Chondrocyte (in vitro differentiated cells): ENCODE data around the gene PPP1R27. TPM values are rescaled to one million over a fixed set of nuclear protein-coding genes. Genes with fewer than 3 reads are reported as not detected.

Source experiments
- DNase-seq: peaks from one replicate; pipeline ENCODE4 v3.0.0; 2021; ENCODE audit warnings: mixed read lengths, low spot score
- H3K27ac Mint-ChIP-seq: one replicate; pipeline ENCODE4 v1.8.0; 2021; ENCODE audit warnings: mild to moderate bottlenecking, moderate library complexity, mixed read lengths; ENCODE audit not compliant: unreplicated experiment
- H3K27me3 Mint-ChIP-seq: 2 replicates; pipeline ENCODE4 v1.8.0; 2021; ENCODE audit warnings: low read depth, mixed read lengths
- H3K36me3 Mint-ChIP-seq: 2 replicates; pipeline ENCODE4 v1.8.0; 2021; ENCODE audit warnings: low read depth, mixed read lengths
- H3K4me1 Mint-ChIP-seq: 2 replicates; pipeline ENCODE4 v1.8.0; 2021; ENCODE audit warnings: low read depth, mild to moderate bottlenecking, mixed read lengths
- H3K4me3 Mint-ChIP-seq: one replicate; pipeline ENCODE4 v1.8.0; 2021; ENCODE audit warnings: mild to moderate bottlenecking, moderate library complexity, mixed read lengths; ENCODE audit not compliant: unreplicated experiment
- H3K9me3 Mint-ChIP-seq: 2 replicates; pipeline ENCODE4 v1.8.0; 2021; ENCODE audit warnings: low read depth, mixed read lengths
- total RNA-seq: library from RNA; stranded (reverse); gene quantifications from 3 replicates; pipeline ENCODE4 v1.2.1, GENCODE V29; 2021
- TF ChIP-seq, protein P1 (sequence below): fragments of 200-600 bp; sonication (generic); IDR thresholded peaks from 2 replicates; pipeline ENCODE4 v1.5.0; 2021; ENCODE audit warnings: antibody characterized with exemption, mild to moderate bottlenecking, moderate library complexity

The PPP1R27 gene
- total RNA-seq, 1 donor from 2014 or later: not detected

DNA sequence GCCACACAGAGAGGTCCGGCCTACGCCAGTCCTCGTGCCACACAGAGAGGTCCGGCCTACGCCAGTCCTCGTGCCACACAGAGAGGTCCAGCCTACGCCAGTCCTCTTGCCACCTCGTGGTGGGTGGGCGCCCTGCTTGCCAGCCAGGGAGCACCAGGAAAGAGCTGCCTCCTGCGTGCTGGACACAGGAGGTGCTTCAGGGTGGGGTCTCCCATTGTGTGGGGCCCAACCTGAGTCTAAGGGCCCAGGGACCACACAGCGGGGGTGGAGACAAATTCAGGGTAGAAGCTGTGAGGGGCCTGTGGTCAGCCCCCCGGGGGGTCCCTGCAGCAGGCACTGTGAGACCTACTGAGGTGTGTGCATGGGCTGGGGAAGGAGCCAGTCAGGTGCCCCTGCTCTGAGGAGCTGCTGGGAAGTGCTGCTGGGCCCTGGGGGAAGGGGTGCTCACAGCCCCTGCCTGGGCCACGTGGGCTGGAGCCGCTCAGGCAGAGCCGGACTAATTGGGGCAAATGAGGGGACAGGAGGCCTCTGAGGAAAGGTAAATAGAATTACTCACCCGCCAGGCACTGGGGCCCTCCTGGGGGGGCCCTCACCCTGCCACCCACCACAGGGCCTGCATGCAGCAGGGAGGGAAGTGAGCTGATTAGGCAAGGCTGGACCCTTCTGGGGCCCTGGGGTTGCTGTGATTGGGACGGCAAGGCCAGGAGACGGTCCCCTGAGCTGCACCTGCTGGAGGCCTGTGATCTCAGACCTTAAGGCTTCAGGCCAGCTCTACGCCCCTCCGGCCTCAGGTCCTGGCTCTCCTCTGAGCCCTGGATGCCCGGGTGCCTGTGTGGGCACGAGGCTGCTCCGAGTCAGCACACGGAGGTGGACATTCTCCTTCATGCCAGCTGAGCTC, 19.9 kb downstream of the PPP1R27 start:
- TF ChIP-seq, protein P1, sequence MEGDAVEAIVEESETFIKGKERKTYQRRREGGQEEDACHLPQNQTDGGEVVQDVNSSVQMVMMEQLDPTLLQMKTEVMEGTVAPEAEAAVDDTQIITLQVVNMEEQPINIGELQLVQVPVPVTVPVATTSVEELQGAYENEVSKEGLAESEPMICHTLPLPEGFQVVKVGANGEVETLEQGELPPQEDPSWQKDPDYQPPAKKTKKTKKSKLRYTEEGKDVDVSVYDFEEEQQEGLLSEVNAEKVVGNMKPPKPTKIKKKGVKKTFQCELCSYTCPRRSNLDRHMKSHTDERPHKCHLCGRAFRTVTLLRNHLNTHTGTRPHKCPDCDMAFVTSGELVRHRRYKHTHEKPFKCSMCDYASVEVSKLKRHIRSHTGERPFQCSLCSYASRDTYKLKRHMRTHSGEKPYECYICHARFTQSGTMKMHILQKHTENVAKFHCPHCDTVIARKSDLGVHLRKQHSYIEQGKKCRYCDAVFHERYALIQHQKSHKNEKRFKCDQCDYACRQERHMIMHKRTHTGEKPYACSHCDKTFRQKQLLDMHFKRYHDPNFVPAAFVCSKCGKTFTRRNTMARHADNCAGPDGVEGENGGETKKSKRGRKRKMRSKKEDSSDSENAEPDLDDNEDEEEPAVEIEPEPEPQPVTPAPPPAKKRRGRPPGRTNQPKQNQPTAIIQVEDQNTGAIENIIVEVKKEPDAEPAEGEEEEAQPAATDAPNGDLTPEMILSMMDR: no peak
- Mint-ChIP-seq H3K27ac (no peak overlapping the region), H3K4me1 (no peaks in the 10 kb centered on the region), H3K4me3 (no peak overlapping the region), H3K9me3 (no peaks in the 10 kb centered on the region), H3K36me3 (no peaks in the 10 kb centered on the region), H3K27me3 (peaks cover 7% of the 10 kb centered on the region)
- no peak for DNase-seq

DNA sequence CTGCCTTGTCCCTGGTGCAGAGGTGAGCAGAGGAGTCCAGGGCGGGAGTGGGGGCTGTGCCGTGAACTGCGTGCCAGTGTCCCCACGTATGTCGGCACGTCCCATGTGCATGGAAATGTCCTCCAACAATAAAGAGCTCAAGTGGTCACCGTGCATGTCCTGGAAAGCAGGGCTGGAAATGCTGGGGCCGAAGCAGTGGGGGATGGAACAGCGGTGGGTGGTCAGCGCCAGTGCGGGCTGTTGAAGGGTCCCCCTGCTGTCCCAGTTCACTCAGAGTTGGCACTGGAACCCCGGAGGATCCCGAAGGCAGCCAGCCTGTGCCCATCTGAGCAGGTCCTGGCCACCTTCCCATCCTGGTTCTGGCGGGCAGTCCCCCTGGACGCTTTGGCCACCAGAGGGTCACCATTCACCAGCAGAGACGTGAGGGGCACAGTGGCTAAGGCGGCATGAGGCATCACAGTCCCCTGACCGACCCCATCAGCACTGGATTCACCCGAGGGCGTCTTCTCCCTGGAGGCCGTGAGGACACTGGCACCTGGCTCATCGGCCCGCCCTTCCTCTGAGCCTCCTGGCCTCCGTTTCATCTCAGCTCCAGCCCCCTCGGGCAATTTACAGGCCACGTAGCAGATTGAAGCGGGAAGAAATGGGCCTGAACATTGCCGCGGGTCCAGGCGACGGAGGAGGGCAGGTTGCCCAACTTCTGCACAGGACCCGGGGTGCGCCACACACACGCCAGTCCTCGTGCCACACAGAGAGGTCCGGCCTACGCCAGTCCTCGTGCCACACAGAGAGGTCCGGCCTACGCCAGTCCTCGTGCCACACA, 20.8 kb downstream of the PPP1R27 start:
- Mint-ChIP-seq H3K27me3 (peaks cover 8% of the 10 kb centered on the region), H3K9me3 (no peaks in the 10 kb centered on the region), H3K27ac (no peak overlapping the region), H3K4me3 (no peak overlapping the region), H3K4me1 (no peaks in the 10 kb centered on the region), H3K36me3 (no peaks in the 10 kb centered on the region)
- DNase-seq: no peak
- TF ChIP-seq, protein P1: no peak

DNA sequence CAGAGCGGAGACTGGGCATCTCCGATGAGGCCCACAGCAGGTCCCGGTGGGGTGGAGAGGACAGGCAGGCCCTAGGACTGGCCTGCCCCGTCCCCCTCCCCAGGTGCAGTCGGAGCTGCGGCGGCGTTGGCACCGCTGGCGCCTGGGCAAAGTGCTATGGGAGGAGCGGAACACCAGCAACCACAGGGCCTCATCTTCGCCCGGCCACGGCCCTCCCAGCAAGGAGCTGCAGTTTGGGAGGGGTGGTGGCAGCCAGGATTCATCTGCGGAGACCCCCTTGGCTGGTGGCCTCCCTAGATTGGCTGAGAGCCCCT, 21.5 kb downstream of the PPP1R27 start:
- no peaks in the 10 kb centered on the region for H3K9me3 Mint-ChIP-seq
- peaks cover 11% of the 10 kb centered on the region for H3K27me3 Mint-ChIP-seq
- H3K4me1 Mint-ChIP-seq: no peaks in the 10 kb centered on the region
- no peak overlapping the region for H3K27ac Mint-ChIP-seq
- no peaks in the 10 kb centered on the region for H3K36me3 Mint-ChIP-seq
- DNase-seq: no peak
- H3K4me3 Mint-ChIP-seq: no peak overlapping the region
- TF ChIP-seq, protein P1: no peak

DNA sequence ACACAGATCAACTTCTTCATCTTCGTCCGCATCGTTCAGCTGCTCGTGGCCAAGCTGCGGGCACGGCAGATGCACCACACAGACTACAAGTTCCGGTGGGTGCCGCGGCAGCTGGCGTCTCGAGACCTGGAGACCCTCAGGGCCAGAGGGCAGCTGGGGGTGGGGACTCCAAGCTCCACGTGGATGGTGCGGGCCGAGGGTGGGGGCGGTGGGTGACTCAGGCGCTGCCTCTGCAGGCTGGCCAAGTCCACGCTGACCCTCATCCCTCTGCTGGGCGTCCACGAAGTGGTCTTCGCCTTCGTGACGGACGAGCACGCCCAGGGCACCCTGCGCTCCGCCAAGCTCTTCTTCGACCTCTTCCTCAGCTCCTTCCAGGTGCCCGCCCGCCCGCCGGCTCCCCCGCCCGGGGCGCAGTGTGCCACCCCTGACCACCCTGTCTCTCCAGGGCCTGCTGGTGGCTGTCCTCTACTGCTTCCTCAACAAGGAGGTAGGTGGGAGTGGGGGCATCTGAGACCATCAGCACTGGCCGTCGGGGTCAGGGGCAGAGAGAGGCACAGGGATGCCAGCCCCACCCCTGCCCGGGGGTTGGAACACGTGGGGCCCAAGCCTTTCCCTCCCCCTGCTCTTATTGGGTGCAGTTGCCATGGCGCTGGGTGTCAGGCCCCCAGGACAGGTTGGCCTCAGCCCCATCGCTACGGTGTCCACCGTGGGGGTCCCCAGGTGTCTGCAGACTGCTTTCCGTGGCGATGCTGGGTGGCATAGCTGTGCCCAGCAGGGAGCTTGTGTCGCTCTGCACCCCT, 22.1 kb downstream of the PPP1R27 start:
- H3K27me3 Mint-ChIP-seq: peaks cover 10% of the 10 kb centered on the region
- DNase-seq: no peak
- H3K4me3 Mint-ChIP-seq: no peak overlapping the region

More for the DNA sequence above, 22.1 kb downstream of the PPP1R27 start:
- Mint-ChIP-seq H3K9me3 (no peaks in the 10 kb centered on the region), H3K27ac (no peak overlapping the region), H3K4me1 (no peaks in the 10 kb centered on the region), H3K36me3 (no peaks in the 10 kb centered on the region)
- TF ChIP-seq, protein P1: no peak
